HCT116 (cell line): Measurements from ENCODE around the gene MZT2B. TPM values are rescaled to one million over a fixed set of nuclear protein-coding genes. Genes with fewer than 3 reads are reported as not detected.
"Not testable (repeated sequence)": the region's sequence is repeated elsewhere in the genome, so short reads cannot be mapped to it uniquely, and the experiment has no call there.

Source experiments
- ATAC-seq: fragments of 200-7000 bp; cut with Tn5 transposase; 2 replicates; pipeline ENCODE4 v1.9.1; 2020; ENCODE audit warnings: mild to moderate bottlenecking, moderate library complexity
- BruUV-seq: library from RNA; stranded (reverse); fragments of 400-500 nt; replicated peaks from 2 replicates; lab custom pipeline; 2021; lab: Mats Ljungman, UMichigan
- CTCF ChIA-PET: fragments of 300-600 bp; sonication (Branson Sonifier 250); formaldehyde crosslinking; loops from one replicate; lab custom pipeline; 2021; ENCODE audit warnings: antibody characterized with exemption; lab: Charles Lee
- POLR2A ChIA-PET: fragments of 300-600, 350-600 bp; sonication (Branson Sonifier 250); formaldehyde crosslinking; loops from one replicate; lab custom pipeline; 2021; ENCODE audit warnings: antibody characterized with exemption; lab: Charles Lee
- RAD21 ChIA-PET, 2 experiments: fragments of 300-600 bp; sonication (Branson Sonifier 250); formaldehyde crosslinking; loops; one replicate each; lab custom pipeline; 2023; ENCODE audit warnings: low total read pairs in 2 of 2; ENCODE audit not compliant: uncharacterized antibody in 2 of 2, unreplicated experiment in 2 of 2, low non-redundant PET in 1 of 2; lab: Charles Lee
- DNase-seq: peaks from one replicate; pipeline ENCODE4 v3.0.0-alpha.2; 2010; ENCODE audit warnings: low read depth, low spot score
- H2AFZ ChIP-seq: fragments of 200-600 bp; shearing (Covaris generic), sonication (generic); 2 replicates; pipeline ENCODE4 v1.6.1; 2017; ENCODE audit warnings: low read depth, mixed run types, mixed read lengths, antibody characterized with exemption, low read length; ENCODE audit not compliant: poor library complexity, severe bottlenecking
- H3K27ac ChIP-seq: 2 replicates; pipeline ENCODE4 v1.5.1; 2012; ENCODE audit warnings: low read depth, low read length
- H3K27me3 ChIP-seq: fragments of 200-600 bp; sonication (generic); 2 replicates; pipeline ENCODE4 v1.6.1; 2016; ENCODE audit warnings: mixed run types, low read length, mixed read lengths; ENCODE audit not compliant: insufficient read depth
- H3K36me3 ChIP-seq, 2 experiments: fragments of 200-500 bp in 1 of 2; fragments of 200-600 bp in 1 of 2; sonication (Bioruptor generic) in 1 of 2; sonication (generic) in 1 of 2; 2 replicates each; pipeline versions ENCODE4 v1.5.1 to v1.6.1; 2014 to 2016; ENCODE audit warnings: low read length in 2 of 2, inconsistent platforms in 1 of 2, mixed read lengths in 1 of 2, mixed run types in 1 of 2; ENCODE audit not compliant: insufficient read depth in 2 of 2, control insufficient read depth in 1 of 2
- H3K4me1 ChIP-seq, 2 experiments: fragments of 200-600 bp in 1 of 2; sonication (generic) in 1 of 2; 2 replicates each; pipeline versions ENCODE4 v1.5.1 to v1.6.1; 2012 to 2017; ENCODE audit warnings: low read length in 2 of 2, inconsistent platforms in 1 of 2, mild to moderate bottlenecking in 1 of 2, mixed read lengths in 1 of 2, mixed run types in 1 of 2, moderate library complexity in 1 of 2; ENCODE audit not compliant: insufficient read depth in 2 of 2, control insufficient read depth in 1 of 2
- H3K4me2 ChIP-seq: fragments of 200-600 bp; sonication (generic); 2 replicates; pipeline ENCODE4 v1.6.1; 2017; ENCODE audit warnings: mixed run types, low read length, mixed read lengths
- H3K4me3 ChIP-seq, 2 experiments: fragments of 200-600 bp in 1 of 2; sonication (generic) in 1 of 2; replicated peaks in 1 of 2; 2 replicates each; pipeline ENCODE4 v1.5.1; 2011 to 2016; ENCODE audit warnings: low read length in 2 of 2, control low read depth in 1 of 2, low read depth in 1 of 2, mild to moderate bottlenecking in 1 of 2, mixed read lengths in 1 of 2, mixed run types in 1 of 2
- H3K79me2 ChIP-seq: fragments of 200-600 bp; sonication (generic); 2 replicates; pipeline ENCODE4 v1.6.1; 2017; ENCODE audit warnings: mild to moderate bottlenecking, mixed run types, low read length, moderate library complexity, mixed read lengths; ENCODE audit not compliant: insufficient read depth
- H3K9ac ChIP-seq: fragments of 200-600 bp; sonication (generic); 2 replicates; pipeline ENCODE4 v1.6.1; 2016; ENCODE audit warnings: low read length, mixed read lengths
- H3K9me2 ChIP-seq: fragments of 200-600 bp; sonication (generic), shearing (Covaris generic); 2 replicates; pipeline ENCODE4 v1.6.1; 2017; ENCODE audit warnings: mixed run types, mild to moderate bottlenecking, moderate library complexity; ENCODE audit not compliant: insufficient read depth
- H3K9me3 ChIP-seq, 2 experiments: fragments of 200-500 bp in 1 of 2; fragments of 200-600 bp in 1 of 2; sonication (Bioruptor generic) in 1 of 2; sonication (generic) in 1 of 2; 2 replicates each; pipeline ENCODE4 v1.6.1; 2014 to 2017; ENCODE audit warnings: low read length in 2 of 2, mixed read lengths in 2 of 2, inconsistent platforms in 1 of 2, low read depth in 1 of 2, mild to moderate bottlenecking in 1 of 2, mixed run types in 1 of 2, moderate library complexity in 1 of 2; ENCODE audit not compliant: control insufficient read depth in 1 of 2, insufficient read depth in 1 of 2
- H4K20me1 ChIP-seq: fragments of 200-600 bp; sonication (generic), shearing (Covaris generic); 2 replicates; pipeline ENCODE4 v1.6.1; 2017; ENCODE audit warnings: mixed run types, mild to moderate bottlenecking, moderate library complexity; ENCODE audit not compliant: insufficient read depth
- EGR1 ChIP-seq: IDR thresholded peaks from 2 replicates; pipeline ENCODE4 v1.6.1; 2012; ENCODE audit warnings: low read depth
- ELF1 ChIP-seq: IDR thresholded peaks from 2 replicates; pipeline ENCODE4 v1.6.1; 2012; ENCODE audit warnings: low read depth, borderline replicate concordance
- EZH2 ChIP-seq: fragments of 200-600 bp; sonication (generic); IDR thresholded peaks from 2 replicates; pipeline ENCODE4 v1.6.1; 2017; ENCODE audit warnings: antibody characterized with exemption, mixed run types
- FOSL1 ChIP-seq: IDR thresholded peaks from 2 replicates; pipeline ENCODE4 v1.6.1; 2012; ENCODE audit warnings: low read depth
- JUND ChIP-seq: IDR thresholded peaks from 2 replicates; pipeline ENCODE4 v1.6.1; 2012
- RAD21 ChIP-seq: IDR thresholded peaks from 2 replicates; pipeline ENCODE4 v1.6.1; 2012; ENCODE audit warnings: low read depth, mild to moderate bottlenecking
- REST ChIP-seq: IDR thresholded peaks from 2 replicates; pipeline ENCODE4 v1.6.1; 2012; ENCODE audit warnings: low read depth
- SP1 ChIP-seq: IDR thresholded peaks from 2 replicates; pipeline ENCODE4 v1.6.1; 2012; ENCODE audit warnings: low read depth
- SRF ChIP-seq: IDR thresholded peaks from 2 replicates; pipeline ENCODE4 v1.6.1; 2012; ENCODE audit warnings: low read depth
- intact Hi-C: fragments of 100-400 bp; cut with micrococcal nuclease; formaldehyde crosslinking; loops from 2 replicates; pipeline ENCODE4 v1.10.0; 2022
- total RNA-seq: library from RNA; stranded (reverse); gene quantifications from one replicate; pipeline ENCODE4 v1.2.1, GENCODE V29; 2021; ENCODE audit not compliant: unreplicated experiment
- TF ChIP-seq, protein P1 (sequence below), 3 experiments: fragments of 200-600 bp in 1 of 3; sonication (generic) in 1 of 3; IDR thresholded peaks in 2 of 3; conservative IDR thresholded peaks in 1 of 3; 2 replicates each; pipeline ENCODE4 v1.5.1; 2012 to 2017; ENCODE audit warnings: low read depth in 2 of 3, low read length in 2 of 3, antibody characterized with exemption in 1 of 3, borderline replicate concordance in 1 of 3, control low read depth in 1 of 3, mild to moderate bottlenecking in 1 of 3, mixed read lengths in 1 of 3, mixed run types in 1 of 3, moderate library complexity in 1 of 3; ENCODE audit not compliant: insufficient read depth in 1 of 3
- TF ChIP-seq, protein P2 (sequence below): IDR thresholded peaks from 2 replicates; pipeline ENCODE4 v1.6.1; 2011; ENCODE audit warnings: mild to moderate bottlenecking, low read length, moderate library complexity; ENCODE audit not compliant: insufficient replicate concordance; ENCODE audit errors: extremely low read depth

The MZT2B gene
- total RNA-seq, 1 experiment from 2014 or later: 334 TPM

DNA sequence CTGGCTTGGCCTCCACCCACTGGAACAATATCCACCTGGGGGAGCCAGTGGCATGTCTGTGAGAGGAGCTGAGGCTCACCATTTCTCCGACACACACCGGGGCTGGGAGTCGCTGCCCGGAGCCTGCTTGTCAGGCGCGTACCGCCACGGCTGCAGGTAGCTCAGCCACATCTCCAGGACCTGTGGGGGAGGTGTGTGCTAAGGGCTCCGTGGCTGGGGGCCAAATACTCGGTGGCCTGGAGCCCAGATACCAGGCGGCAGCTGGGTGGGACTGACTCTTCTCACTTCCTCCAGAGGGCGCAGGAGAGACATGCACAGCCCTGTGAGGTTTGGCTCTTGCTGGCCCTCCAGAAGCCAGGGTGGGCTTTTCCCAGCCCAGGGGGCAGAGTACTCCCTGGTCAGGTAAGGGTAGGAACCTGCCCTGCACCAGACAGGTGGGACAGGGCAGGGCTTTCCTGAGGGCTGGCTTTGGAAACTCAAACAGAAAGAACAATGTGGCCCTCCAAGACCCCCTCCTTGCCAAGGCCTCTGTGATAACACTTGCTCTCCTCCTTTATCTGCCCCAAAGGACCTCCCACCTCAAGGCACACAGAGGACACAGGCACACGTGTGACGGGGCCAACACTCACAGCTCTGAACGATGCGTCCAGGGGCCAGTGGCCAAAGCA, 26.0 kb upstream of the MZT2B start:
- H3K27ac ChIP-seq, BruUV-seq, H3K9me2 ChIP-seq, H3K9ac ChIP-seq, H3K9me3 ChIP-seq, H3K4me2 ChIP-seq, POLR2A ChIA-PET, H3K79me2 ChIP-seq, H3K4me1 ChIP-seq, H4K20me1 ChIP-seq, H2AFZ ChIP-seq, H3K27me3 ChIP-seq, H3K36me3 ChIP-seq, H3K4me3 ChIP-seq: not testable (repeated sequence)
- TF ChIP-seq, protein P1, sequence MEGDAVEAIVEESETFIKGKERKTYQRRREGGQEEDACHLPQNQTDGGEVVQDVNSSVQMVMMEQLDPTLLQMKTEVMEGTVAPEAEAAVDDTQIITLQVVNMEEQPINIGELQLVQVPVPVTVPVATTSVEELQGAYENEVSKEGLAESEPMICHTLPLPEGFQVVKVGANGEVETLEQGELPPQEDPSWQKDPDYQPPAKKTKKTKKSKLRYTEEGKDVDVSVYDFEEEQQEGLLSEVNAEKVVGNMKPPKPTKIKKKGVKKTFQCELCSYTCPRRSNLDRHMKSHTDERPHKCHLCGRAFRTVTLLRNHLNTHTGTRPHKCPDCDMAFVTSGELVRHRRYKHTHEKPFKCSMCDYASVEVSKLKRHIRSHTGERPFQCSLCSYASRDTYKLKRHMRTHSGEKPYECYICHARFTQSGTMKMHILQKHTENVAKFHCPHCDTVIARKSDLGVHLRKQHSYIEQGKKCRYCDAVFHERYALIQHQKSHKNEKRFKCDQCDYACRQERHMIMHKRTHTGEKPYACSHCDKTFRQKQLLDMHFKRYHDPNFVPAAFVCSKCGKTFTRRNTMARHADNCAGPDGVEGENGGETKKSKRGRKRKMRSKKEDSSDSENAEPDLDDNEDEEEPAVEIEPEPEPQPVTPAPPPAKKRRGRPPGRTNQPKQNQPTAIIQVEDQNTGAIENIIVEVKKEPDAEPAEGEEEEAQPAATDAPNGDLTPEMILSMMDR (IDR thresholded peaks at IDR 0.05 in 2 of 3, conservative IDR thresholded peaks at IDR 0.05 in 1 of 3; ENCODE audit: borderline replicate concordance in 1 of 3, insufficient read depth in 1 of 3, low read depth in 2 of 3, low read length in 2 of 3): peak; percentile 53 to 70 (median 58); a peak in 5 of 6 replicates
- TF ChIP-seq RAD21: peak; percentile 61
- ChIA-PET CTCF (interaction anchor here (1.0 to 1.4 kb wide), 4 partner anchors 175 to 217 kb away, joined by 3 to 7 read pairs (median 4); no protein-coding TSS in a partner anchor), RAD21 (interaction anchor here in 1 of 2 experiments (1.2 kb wide), 1 partner anchor 176 kb away, joined by 3 read pairs; no protein-coding TSS in a partner anchor)
- intact Hi-C loops: loop anchor here (1.0 kb wide), 1 partner anchor 176 kb away; no protein-coding TSS in a partner anchor
- peak; percentile 13 for DNase-seq
- ATAC-seq: peak; percentile 80

DNA sequence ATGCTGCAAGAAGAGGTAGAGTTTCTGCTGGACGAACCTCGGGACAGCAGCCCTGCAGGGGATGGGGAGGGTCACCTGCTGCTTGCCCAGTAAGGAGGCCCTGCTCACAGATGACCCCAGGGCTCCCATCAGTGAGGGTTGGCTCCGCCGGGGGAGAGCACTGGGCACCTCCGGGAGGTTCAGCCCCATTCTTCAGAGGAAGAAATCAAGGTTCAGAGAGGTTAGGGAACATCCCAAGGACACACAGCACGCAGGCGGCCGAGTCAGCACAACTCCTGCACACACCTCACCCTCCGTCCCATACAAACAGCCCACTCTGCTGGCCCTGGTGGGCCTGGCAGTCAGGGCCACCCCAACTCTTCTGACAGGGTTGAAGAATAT, 25.4 kb upstream of the MZT2B start:
- intact Hi-C loops: loop anchor here (1.0 kb wide), 1 partner anchor 176 kb away; no protein-coding TSS in a partner anchor
- BruUV-seq: no TSS peak
- POLR2A ChIA-PET: no interaction called here
- TF ChIP-seq ELF1 (no peak), EGR1 (no peak), SRF (no peak), FOSL1 (no peak), JUND (no peak), SP1 (no peak), REST (no peak), EZH2 (no peak)
- TF ChIP-seq, protein P2, sequence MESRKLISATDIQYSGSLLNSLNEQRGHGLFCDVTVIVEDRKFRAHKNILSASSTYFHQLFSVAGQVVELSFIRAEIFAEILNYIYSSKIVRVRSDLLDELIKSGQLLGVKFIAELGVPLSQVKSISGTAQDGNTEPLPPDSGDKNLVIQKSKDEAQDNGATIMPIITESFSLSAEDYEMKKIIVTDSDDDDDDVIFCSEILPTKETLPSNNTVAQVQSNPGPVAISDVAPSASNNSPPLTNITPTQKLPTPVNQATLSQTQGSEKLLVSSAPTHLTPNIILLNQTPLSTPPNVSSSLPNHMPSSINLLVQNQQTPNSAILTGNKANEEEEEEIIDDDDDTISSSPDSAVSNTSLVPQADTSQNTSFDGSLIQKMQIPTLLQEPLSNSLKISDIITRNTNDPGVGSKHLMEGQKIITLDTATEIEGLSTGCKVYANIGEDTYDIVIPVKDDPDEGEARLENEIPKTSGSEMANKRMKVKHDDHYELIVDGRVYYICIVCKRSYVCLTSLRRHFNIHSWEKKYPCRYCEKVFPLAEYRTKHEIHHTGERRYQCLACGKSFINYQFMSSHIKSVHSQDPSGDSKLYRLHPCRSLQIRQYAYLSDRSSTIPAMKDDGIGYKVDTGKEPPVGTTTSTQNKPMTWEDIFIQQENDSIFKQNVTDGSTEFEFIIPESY: no peak

More for the DNA sequence above, 25.4 kb upstream of the MZT2B start:
- H3K9me2 ChIP-seq: no peaks in the 10 kb centered on the region
- ATAC-seq: peak; percentile 1; the same call in 1 of the 2 replicates
- peaks cover 0 to 5% of the 10 kb centered on the region in 2 experiments; a peak in 1 of 4 replicates for H3K36me3 ChIP-seq
- no peak overlapping the region for H2AFZ ChIP-seq
- H3K4me3 ChIP-seq: no peak overlapping the region
- no peak for DNase-seq
- H3K4me2 ChIP-seq: no peak overlapping the region
- H3K9ac ChIP-seq: no peak overlapping the region
- ChIA-PET CTCF (interaction anchor here (1.0 to 1.4 kb wide), 3 partner anchors 176 to 216 kb away, joined by 3 to 7 read pairs (median 4); no protein-coding TSS in a partner anchor), RAD21 (interaction anchor here in 1 of 2 experiments (1.2 kb wide), 1 partner anchor 176 kb away, joined by 3 read pairs; no protein-coding TSS in a partner anchor)
- no peaks in the 10 kb centered on the region for H4K20me1 ChIP-seq
- H3K4me1 ChIP-seq: no peaks in the 10 kb centered on the region
- no peaks in the 10 kb centered on the region for H3K27me3 ChIP-seq
- H3K27ac ChIP-seq: no peak overlapping the region
- no peaks in the 10 kb centered on the region for H3K79me2 ChIP-seq
- no peaks in the 10 kb centered on the region for H3K9me3 ChIP-seq
